ENCODE measurements around the gene KCNJ12.
"Not testable (repeated sequence)": the region's sequence is repeated elsewhere in the genome, so short reads cannot be mapped to it uniquely, and the experiment has no call there.

KCNJ12 gene

DNA sequence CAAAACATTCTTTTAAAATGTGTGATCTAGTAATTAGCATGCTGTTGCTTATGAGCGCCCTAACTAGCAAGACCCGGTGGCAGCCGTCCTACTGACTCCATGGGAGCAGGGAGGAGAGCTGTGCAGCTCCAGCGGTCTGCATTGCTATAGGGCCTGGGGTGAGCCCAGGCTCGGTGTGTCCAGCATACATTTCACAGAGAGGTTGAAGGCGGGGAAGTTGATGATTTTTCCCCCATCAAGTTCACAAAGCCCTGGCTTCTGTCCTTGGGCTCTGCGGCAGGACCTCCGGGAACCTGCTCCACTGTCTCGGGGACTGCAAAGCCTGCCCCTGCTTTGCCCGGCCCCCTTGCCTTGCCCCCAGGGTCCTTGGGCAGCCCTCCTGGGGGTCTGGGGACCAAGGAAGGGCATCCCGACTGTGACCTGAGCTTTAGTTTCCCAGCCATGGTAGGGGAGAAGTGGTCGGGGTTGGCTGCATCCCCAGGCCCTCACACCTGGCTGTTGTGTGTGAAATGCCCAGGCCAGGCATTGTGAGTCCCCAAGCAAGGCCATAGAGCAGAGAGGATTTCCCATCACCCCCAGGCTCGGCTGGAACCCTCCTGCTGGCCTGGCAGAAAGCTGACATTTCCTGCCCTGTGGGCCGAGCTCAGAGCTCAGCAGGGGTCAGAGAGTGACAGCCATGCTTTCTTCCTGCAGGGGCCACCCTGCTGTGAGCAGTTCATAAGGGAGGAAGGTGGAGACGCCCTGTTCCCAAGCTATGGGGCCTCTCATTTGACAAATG is 24.8 kb downstream of the KCNJ12 start:
- no peak overlapping the region for H3K4me3 ChIP-seq (ENCODE audit: low read length)
- TF ChIP-seq, protein P1, sequence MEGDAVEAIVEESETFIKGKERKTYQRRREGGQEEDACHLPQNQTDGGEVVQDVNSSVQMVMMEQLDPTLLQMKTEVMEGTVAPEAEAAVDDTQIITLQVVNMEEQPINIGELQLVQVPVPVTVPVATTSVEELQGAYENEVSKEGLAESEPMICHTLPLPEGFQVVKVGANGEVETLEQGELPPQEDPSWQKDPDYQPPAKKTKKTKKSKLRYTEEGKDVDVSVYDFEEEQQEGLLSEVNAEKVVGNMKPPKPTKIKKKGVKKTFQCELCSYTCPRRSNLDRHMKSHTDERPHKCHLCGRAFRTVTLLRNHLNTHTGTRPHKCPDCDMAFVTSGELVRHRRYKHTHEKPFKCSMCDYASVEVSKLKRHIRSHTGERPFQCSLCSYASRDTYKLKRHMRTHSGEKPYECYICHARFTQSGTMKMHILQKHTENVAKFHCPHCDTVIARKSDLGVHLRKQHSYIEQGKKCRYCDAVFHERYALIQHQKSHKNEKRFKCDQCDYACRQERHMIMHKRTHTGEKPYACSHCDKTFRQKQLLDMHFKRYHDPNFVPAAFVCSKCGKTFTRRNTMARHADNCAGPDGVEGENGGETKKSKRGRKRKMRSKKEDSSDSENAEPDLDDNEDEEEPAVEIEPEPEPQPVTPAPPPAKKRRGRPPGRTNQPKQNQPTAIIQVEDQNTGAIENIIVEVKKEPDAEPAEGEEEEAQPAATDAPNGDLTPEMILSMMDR (conservative IDR thresholded peaks at IDR 0.05; ENCODE audit: low read depth, low read length) = no peak

DNA sequence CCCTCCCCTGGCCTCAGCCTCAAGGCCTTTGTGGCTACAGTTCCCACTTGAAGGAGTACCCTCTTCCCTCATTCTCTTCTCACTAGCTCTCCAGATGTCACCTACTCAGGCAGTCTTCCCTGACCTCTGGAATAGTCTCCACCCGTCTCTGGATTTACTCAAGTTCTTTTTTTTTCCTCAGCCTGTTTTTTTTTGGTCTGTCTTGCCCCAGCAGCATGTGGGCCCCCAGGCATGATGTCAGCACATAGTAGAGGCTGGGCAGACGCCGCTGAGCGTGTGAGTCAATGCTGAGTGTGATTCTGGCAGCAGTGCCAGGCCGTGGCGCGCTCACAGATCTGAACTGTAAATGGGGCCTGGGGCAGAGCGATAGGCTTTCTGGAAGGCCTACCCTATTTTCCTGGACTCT is 26.0 kb downstream of the KCNJ12 start:
- peak; percentile 82 for DNase-seq (ENCODE audit: low read depth)

More for the DNA sequence above, 24.8 kb downstream of the KCNJ12 start:
- no peak for DNase-seq (ENCODE audit: low read depth)

DNA sequence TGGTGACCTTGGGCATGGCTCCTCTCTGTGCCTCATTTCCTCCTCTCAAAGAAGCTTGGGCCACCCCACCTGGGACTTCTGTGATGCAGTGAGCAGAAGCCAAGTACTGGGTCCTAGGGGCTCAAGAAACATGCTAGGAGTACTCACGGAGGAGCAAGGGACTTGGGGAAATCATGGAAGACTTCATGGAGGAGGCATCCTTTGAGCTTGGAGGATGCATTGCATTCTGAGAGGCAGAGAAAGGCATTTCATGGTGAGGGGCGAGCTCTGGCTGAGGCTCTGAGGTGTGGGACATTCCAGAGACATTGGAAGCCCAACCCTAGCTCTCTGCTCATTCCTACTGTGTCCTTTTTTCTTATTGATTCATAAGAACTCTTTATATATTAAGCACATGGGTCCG is 26.8 kb downstream of the KCNJ12 start:
- not testable (repeated sequence) for DNase-seq (ENCODE audit: low read depth)

More for the DNA sequence above, 26.0 kb downstream of the KCNJ12 start:
- H3K4me3 ChIP-seq (ENCODE audit: low read length) = not testable (repeated sequence)

DNA sequence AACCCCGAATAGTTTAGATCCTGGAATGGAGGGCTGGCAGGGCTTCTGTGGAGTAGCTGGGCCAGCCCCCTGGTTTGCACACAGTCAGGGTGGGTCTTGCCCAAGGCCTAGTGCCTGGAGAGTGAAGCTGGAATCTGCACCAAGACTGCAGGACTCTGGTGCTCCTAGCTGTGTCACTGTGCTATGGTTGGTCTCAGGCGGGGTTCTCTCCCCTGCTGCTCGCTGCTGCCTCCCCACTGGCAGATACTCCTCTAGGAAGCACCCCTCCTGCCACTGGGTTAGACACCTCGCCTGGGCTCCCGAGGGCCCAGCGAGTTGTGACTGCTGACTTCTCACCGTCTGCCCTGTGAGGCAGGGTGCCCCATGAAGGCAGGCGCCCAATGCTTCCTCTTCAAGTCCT is 27.9 kb downstream of the KCNJ12 start:
- DNase-seq (ENCODE audit: low read depth); H3K4me3 ChIP-seq (ENCODE audit: low read length): not testable (repeated sequence)

More for the DNA sequence above, 26.8 kb downstream of the KCNJ12 start:
- H3K4me3 ChIP-seq (ENCODE audit: low read length) = not testable (repeated sequence)

DNA sequence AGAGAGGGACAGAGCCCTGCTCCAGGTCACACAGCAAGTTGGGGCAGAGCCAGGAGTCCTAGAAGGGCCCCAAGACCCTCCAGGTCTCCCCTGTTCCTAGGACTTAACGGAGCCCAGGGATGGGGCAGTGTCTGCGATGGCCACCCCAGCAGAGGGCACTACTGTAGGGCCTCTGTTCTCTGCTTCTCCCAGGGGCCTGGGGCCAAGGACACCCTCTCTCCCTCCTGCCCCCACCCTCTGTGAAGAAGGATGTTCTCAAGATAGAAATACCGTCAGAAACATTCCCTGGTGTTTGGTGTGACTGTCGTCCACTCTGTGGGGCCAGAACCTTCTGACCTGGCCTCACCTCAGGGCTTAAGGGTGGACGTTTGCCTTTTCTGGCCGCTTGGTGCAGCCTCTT is 28.4 kb downstream of the KCNJ12 start:
- not testable (repeated sequence) for DNase-seq (ENCODE audit: low read depth); H3K4me3 ChIP-seq (ENCODE audit: low read length)
- TF ChIP-seq, protein P1 (conservative IDR thresholded peaks at IDR 0.05; ENCODE audit: low read depth, low read length) = peak; percentile 8

DNA sequence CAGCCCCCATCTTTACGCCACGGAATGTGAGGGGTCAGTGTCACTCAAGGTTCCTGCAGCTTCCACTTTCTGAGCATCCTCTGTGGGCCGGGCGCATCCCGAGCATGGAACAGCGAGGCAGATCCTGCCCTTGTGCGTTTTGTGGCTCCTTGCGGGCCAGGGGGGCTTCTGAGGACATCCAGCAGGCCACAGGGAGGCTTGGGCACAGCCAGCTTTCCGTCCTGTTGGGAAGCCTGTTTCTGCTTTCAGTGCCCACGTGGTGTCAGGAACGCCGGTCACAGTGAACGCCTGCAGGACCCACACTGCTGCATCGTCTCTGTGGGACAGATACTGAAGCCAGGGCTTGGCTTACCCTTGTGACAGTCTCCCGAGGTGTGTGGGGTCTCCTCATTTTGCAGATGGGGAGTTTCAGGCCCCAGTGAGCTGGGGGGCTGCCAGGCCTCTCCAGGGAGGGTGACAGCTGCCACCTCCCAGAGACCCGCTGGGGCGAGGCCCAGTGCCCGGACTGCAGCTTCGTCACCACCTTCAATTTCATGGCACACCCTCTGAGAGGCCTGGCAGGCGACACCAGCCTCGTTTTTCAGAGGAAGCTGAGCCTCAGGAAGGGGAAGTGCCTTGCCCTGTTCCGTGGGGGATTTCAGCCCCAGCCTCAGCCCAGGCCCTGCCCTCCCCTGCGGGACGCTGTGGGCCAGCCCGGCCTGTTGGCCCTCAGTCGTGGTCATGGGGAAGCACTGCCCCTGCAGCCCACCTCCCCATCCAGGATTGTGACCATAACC is 29.0 kb downstream of the KCNJ12 start:
- not testable (repeated sequence) for DNase-seq (ENCODE audit: low read depth); H3K4me3 ChIP-seq (ENCODE audit: low read length)

DNA sequence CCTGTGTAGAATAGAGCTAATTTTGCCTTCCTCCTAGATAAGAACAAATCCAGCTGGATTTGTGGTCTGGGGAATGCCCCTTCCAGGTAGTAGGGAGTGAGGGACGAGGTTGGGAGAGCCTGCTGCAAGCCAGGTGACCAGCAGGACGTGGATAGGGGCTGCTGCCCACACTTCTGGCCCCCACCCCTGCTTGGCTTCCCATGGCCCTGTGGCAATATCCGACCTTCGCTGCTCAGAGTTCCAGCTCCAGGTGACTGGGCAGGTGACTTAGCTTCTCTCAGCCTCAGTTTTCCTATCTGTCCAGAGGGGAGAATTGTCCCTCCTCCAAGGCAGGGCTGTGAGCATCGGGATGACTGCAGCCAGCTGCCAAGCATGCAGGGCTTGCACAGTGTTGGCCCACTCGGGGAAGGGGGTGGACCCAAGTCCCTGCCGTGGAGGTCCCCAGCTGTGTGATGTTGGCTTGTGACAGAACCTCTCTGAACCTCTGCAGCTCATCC is 29.8 kb downstream of the KCNJ12 start:
- not testable (repeated sequence) for DNase-seq (ENCODE audit: low read depth); H3K4me3 ChIP-seq (ENCODE audit: low read length)

DNA sequence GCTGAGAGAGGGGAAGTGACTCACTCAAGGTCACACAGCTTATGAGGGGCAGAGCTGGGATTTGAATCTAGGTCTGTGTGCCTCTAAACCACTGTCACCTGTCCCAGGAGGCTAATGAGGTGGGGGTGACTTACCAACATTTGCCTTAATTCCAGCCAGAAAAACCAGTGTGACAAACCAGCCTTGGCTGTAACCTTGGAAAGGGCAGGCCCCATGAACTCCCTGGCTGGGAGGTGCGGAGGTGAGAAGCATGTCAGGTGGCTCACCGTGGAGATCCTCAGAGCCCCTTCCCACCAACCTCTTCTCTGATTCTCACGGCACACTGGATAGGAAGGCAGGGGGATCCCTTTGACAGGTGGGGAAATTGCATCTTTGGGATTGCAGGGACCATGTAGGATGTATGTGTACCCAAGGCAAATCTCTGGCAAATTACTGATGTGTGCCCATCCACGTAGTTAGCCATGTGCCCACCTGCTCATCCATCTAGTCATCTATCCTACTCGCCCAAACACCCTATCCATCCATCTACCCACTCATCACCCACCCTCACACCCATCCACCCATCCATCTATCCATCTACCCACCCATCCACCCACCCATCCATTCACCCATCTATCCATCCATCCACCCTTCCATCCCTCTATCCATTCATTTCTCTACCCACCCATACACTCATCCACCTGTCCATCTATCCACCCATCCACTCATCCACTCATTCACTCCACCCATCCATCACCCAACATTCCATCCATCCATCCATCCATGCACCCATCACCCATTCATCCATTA is 30.7 kb downstream of the KCNJ12 start:
- DNase-seq (ENCODE audit: low read depth); H3K4me3 ChIP-seq (ENCODE audit: low read length): not testable (repeated sequence)

DNA sequence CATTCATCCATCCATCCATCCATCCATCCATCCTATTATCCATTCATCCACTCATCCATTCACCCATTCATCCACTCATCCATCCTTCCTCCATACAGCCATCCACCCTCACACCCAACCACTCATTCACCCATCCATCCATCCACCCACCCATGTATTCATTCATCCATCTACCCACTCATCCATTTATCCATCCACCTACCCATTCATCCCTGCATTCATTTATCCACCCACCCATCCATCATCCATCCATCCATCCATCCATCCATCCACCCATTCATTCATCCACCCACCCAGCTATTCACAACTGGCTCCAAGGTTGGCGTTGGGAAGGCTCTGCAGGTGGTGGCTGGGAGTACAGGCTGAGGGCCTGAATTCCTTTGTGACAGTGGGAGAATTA is 31.6 kb downstream of the KCNJ12 start:
- not testable (repeated sequence) for H3K4me3 ChIP-seq (ENCODE audit: low read length); DNase-seq (ENCODE audit: low read depth)

DNA sequence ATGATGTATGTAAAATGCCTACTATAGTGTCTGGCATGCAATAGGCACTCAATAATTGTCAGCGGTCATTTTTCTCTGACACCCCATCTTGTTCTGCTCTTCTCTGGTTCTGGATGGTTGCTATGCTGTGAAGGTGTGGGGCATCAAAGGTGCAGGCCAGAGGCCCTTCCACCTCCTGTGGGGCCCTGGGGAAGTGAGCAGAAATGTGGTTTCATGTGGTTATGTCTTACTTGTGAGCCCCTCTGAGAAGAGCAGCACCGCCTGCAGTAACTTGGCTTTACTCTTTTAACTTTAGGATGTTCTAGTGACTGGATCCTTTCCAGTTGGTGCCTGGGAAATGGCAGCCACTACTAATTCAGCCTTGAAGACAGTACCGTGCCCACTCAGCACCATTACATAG is 32.1 kb downstream of the KCNJ12 start:
- DNase-seq (ENCODE audit: low read depth); H3K4me3 ChIP-seq (ENCODE audit: low read length): not testable (repeated sequence)

DNA sequence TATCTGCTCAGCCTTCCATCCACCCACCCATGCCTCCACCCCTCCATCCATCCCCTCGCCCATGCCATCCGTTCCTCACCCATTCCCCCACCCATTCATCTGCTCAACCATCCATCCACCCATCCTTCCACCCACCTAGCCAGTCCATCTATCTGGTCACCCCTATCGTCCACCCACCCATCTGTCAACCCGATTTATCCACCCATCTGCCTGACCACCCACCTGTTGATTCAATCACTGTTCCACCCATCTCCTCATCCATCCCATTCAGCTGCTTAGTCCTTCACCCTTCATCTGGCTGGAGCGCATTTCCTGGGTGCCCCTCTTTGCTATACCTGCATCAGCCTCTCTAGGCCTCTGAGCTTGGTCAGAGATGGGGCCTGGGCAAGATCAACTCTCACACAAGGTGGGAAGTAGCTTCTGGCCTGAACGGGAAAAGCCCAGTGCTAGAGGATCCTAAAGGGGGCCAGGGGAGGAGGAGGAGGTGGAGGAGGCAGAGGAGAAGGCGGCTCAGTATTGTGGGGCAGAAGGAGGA is 32.7 kb downstream of the KCNJ12 start:
- not testable (repeated sequence) for DNase-seq (ENCODE audit: low read depth); H3K4me3 ChIP-seq (ENCODE audit: low read length)

DNA sequence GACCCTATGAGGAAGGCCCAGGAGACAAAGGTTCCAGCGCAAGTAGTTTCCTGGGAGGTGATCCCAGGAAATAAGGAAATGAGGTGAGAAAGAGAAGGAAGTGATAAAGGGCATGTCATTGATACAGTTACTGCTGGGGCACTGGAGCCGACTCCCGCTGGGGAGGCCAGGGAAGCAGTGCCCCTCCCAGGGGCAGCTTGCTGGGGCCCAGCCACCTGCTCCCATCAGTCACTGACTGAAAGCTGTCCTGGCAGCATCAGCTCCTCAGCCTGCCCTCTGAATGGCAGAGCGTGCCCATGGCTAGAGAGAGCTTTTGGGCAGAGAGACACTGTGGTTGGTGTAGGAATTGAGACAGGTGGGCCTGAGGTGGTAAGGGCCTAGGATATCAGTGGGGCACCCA is 33.2 kb downstream of the KCNJ12 start:
- H3K4me3 ChIP-seq (ENCODE audit: low read length) = not testable (repeated sequence)

DNA sequence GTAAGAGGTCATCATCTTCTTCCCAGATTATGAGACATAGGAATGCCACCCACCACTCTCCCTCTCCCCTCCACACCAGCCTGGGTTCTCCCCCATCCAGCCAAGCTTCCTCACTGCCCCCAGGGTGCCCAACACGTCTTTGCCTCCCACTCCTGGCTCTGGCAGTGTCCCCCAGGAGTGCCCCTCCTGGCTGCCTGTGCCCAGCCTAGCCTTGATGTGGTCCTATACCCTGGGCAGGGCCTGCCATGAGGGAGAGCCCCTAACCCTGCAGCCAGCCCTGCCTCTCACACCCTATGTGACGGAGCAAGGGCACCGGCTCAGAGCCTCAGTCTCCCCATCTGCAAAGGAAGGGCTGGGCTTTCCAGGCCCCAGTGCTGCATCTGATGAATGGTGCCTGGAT is 33.8 kb downstream of the KCNJ12 start:
- DNase-seq (ENCODE audit: low read depth) = not testable (repeated sequence)

More for the DNA sequence above, 33.2 kb downstream of the KCNJ12 start:
- not testable (repeated sequence) for DNase-seq (ENCODE audit: low read depth)

DNA sequence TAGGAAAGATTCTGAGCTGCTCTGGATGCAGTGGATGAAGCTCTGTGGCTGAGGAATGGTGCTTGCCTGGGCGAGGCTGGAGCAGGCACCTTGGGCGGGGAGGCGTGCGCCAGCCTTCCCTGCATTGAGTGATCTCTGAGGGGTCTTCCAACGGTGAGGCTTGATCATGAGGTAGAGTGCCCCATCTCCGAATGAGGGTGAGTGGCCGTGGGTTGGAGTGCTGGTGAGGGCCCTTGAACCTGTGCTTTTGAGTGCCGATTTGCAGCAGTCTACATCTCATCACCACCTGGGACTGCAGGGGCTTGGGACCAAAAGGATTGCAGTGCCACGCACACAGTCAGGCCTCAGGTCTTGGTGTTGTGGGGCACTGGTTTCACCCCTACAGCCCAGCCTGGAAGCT is 34.2 kb downstream of the KCNJ12 start:
- DNase-seq (ENCODE audit: low read depth) = not testable (repeated sequence)

More for the DNA sequence above, 33.8 kb downstream of the KCNJ12 start:
- H3K4me3 ChIP-seq (ENCODE audit: low read length) = not testable (repeated sequence)

DNA sequence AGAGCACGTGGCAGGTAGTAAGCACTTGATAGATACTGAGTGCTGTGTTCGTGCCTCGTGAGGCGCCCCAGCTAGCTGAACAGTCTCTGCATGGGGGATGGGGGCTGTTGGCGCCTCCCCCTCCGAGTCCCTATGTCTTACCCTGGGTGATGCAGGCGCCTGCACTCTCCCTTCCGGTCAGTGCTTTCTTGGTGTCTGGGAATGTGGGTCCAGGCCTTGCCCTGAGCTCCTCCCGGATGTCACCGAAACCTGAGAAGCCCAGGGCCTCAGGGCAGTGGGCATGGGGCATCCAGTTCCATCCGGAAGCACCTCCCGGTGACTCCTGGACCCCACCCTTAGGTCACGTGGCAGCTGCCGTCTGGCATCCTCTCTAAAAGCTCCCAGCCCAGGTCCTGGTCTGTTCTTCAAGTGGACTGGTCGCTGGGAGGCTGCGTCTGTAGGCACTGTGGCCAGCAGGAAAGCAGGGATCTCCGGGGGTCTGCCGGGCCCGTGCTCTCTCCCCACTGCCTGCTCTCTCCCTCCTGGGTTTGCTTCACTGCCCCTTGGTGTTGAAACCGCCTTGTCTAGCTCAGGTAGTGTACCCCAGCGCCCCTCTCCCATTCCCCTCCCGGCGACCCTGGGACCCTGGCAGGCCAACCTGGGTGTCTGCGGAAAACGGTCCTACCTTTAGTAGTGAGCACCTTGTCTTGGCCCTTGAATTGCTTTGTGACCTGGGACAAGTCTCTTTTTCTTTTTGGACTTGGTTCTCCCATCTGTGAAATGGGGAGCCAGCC is 34.9 kb downstream of the KCNJ12 start:
- not testable (repeated sequence) for DNase-seq (ENCODE audit: low read depth); H3K4me3 ChIP-seq (ENCODE audit: low read length)

More for the DNA sequence above, 34.2 kb downstream of the KCNJ12 start:
- not testable (repeated sequence) for H3K4me3 ChIP-seq (ENCODE audit: low read length)

Measured in retinal pigment epithelial cell (primary cell).